ENCODE results near the gene MBTD1.

- TF ChIP-seq CTCF (IDR thresholded peaks at IDR 0.05; ENCODE audit: control extremely low read depth in 1 of 3, insufficient read depth in 1 of 3, low read depth in 1 of 3, low read length in 3 of 3) (no peak), USF2 (IDR thresholded peaks at IDR 0.05; ENCODE audit: low read length) (no peak), POLR2A (IDR thresholded peaks at IDR 0.05; ENCODE audit: control extremely low read depth in 1 of 2, low read depth in 2 of 2, low read length in 2 of 2) (no peak), RBBP5 (IDR thresholded peaks at IDR 0.05; ENCODE audit: borderline replicate concordance, low read depth, low read length) (no peak), BRCA1 (IDR thresholded peaks at IDR 0.05; ENCODE audit: low read depth, low read length) (no peak), GABPA (IDR thresholded peaks at IDR 0.05; ENCODE audit: borderline replicate concordance, insufficient read depth, low read length) (no peak), EP300 (IDR thresholded peaks at IDR 0.05; ENCODE audit: borderline replicate concordance in 1 of 2, low read depth in 2 of 2, low read length in 2 of 2) (no peak), POLR2AphosphoS5 (IDR thresholded peaks at IDR 0.05; ENCODE audit: low read depth, low read length) (no peak), FOSL1 (IDR thresholded peaks at IDR 0.05; ENCODE audit: insufficient read depth, low read depth, low read length) (no peak), TAF1 (IDR thresholded peaks at IDR 0.05; ENCODE audit: low read depth, low read length) (no peak)
- TF ChIP-seq, protein P1, sequence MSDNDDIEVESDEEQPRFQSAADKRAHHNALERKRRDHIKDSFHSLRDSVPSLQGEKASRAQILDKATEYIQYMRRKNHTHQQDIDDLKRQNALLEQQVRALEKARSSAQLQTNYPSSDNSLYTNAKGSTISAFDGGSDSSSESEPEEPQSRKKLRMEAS (IDR thresholded peaks at IDR 0.05), result no peak
These were observed 10.8 kb upstream of the MBTD1 start for GRCh38 chr17:51270636-51271035.
